Natural killer cell (primary cell): Measurements from ENCODE around the gene CHSY3. TPM values are rescaled to one million over a fixed set of nuclear protein-coding genes. Genes with fewer than 3 reads are reported as not detected.

Experiments used
- ATAC-seq, 3 donors: fragments of 150-1000 bp in 2 of 3; fragments of 200-7000 bp in 1 of 3; cut with Tn5 transposase; 1 replicate in 1 of 3; 2 replicates in 2 of 3; pipeline ENCODE4 v1.10.0; 2021; ENCODE audit warnings: mild to moderate bottlenecking in 2 of 3, moderate library complexity in 2 of 3
- DNase-seq, 2 donors: peaks; one replicate each; pipeline versions ENCODE4 v3.0.0 to v3.0.0-alpha.2; 2013 to 2021; ENCODE audit warnings: mixed read lengths in 1 of 2
- H3K27ac ChIP-seq: one replicate; pipeline ENCODE4 v1.5.1; 2013; ENCODE audit warnings: mild to moderate bottlenecking, low read length
- H3K27me3 ChIP-seq: one replicate; pipeline ENCODE4 v1.6.1; 2013; ENCODE audit warnings: low read length; ENCODE audit not compliant: control insufficient read depth, insufficient read depth
- H3K36me3 ChIP-seq: one replicate; pipeline ENCODE4 v1.6.1; 2013; ENCODE audit warnings: low read length; ENCODE audit not compliant: control insufficient read depth, insufficient read depth
- H3K4me1 ChIP-seq: one replicate; pipeline ENCODE4 v1.6.1; 2013; ENCODE audit warnings: low read length; ENCODE audit not compliant: control insufficient read depth, insufficient read depth
- H3K4me3 ChIP-seq: one replicate; pipeline ENCODE4 v1.5.1; 2013; ENCODE audit warnings: low read length
- H3K9me3 ChIP-seq: one replicate; pipeline ENCODE4 v1.6.1; 2013; ENCODE audit warnings: low read length; ENCODE audit not compliant: control insufficient read depth, insufficient read depth
- H3K27ac Mint-ChIP-seq, 2 donors: one replicate each; pipeline ENCODE4 v1.8.0; 2022; ENCODE audit warnings: mild to moderate bottlenecking in 2 of 2, mixed read lengths in 2 of 2, moderate library complexity in 1 of 2
- H3K27me3 Mint-ChIP-seq, 2 donors: one replicate each; pipeline ENCODE4 v1.8.0; 2022; ENCODE audit warnings: low read depth in 2 of 2, mixed read lengths in 2 of 2
- H3K36me3 Mint-ChIP-seq: one replicate; pipeline ENCODE4 v1.8.0; 2022; ENCODE audit warnings: mixed read lengths
- H3K4me1 Mint-ChIP-seq, 2 donors: one replicate each; pipeline ENCODE4 v1.8.0; 2022; ENCODE audit warnings: mixed read lengths in 2 of 2
- H3K4me3 Mint-ChIP-seq: one replicate; pipeline ENCODE4 v1.8.0; 2022; ENCODE audit warnings: mild to moderate bottlenecking, moderate library complexity, mixed read lengths
- H3K9me3 Mint-ChIP-seq, 2 donors: one replicate each; pipeline ENCODE4 v1.8.0; 2022; ENCODE audit warnings: mixed read lengths in 2 of 2
- CTCF ChIP-seq: fragments of 200-600 bp; IDR thresholded peaks from one replicate; pipeline ENCODE4 v1.8.0; 2022; ENCODE audit warnings: antibody characterized with exemption
- WGBS: methylation state at CpG from one replicate; pipeline ENCODE4 v1.1.7; 2013; ENCODE audit warnings: missing lambda C conversion rate; ENCODE audit not compliant: insufficient coverage; 5-methylcytosine and 5-hydroxymethylcytosine counted together
- intact Hi-C: fragments of 100-400 bp; cut with micrococcal nuclease; formaldehyde crosslinking; loops from one replicate; pipeline ENCODE4 v1.14.2; 2022
- total RNA-seq, 4 donors: library from RNA; stranded (reverse); fragments of 120-200 nt in 1 of 4; gene quantifications; one replicate each; pipeline versions ENCODE4 v1.2.3 to v1.2.4, GENCODE V29; 2013 to 2022

Gene CHSY3
- total RNA-seq, 3 donors from 2014 or later (not counting 1 experiment from before 2014, with no cell fraction given), result 0.18 to 2.3 (median 2.3) TPM

DNA sequence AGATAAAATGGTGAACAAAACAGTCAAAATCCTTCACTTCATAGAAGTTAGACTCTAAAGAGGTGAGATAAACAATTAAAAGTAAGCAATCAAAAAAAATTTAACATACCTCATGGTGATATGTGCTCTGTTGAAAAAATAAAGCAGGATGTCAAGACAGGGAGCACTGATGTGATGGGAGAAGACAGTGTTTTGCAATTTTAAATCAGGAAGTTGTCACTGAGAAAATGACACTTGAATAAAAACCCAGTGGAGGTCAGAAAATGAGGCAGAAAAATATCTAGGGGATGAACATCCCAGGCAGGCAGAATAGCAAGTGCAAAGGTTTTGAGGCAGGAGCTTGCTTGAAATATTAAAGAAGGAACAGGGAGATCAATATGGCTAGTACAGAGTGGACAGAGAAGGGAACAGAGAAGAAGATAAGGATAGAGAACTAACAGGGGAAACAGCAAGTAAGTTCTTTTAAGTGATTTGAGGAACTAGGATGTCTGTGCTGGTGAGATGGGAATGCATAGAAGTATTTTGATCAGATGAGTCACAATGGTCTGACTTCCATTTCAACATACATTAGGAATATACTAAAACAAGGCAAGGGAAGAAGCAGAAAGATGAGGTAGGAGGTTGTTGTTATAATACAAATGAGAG is 130.4 kb downstream of the CHSY3 start:
- no peak overlapping the region for H3K4me3 Mint-ChIP-seq
- Histone ChIP-seq H3K9me3 (no peaks in the 10 kb centered on the region), H3K36me3 (no peaks in the 10 kb centered on the region), H3K27ac (no peak overlapping the region), H3K4me3 (no peak overlapping the region), H3K4me1 (no peaks in the 10 kb centered on the region), H3K27me3 (no peaks in the 10 kb centered on the region)
- no peaks in the 10 kb centered on the region for H3K27me3 Mint-ChIP-seq
- intact Hi-C loops, result no loop called here
- peaks cover 6% of the 10 kb centered on the region in 2 donors for H3K9me3 Mint-ChIP-seq
- ATAC-seq, result no peak
- no peaks in the 10 kb centered on the region for H3K36me3 Mint-ChIP-seq
- no peak for TF ChIP-seq CTCF
- H3K4me1 Mint-ChIP-seq, result no peaks in the 10 kb centered on the region
- no peak overlapping the region for H3K27ac Mint-ChIP-seq
- no peak for DNase-seq

- no peak for ATAC-seq
- Mint-ChIP-seq H3K36me3 (no peaks in the 10 kb centered on the region), H3K4me1 (no peaks in the 10 kb centered on the region)
These were observed 131.1 kb downstream of the CHSY3 start for GRCh38 chr5:130035388-130035787.

GRCh38 chr5:130037905-130038304 is 133.6 kb downstream of the CHSY3 start:
- DNase-seq, result no peak
- intact Hi-C loops, result no loop called here
- no peaks in the 10 kb centered on the region for H3K27me3 ChIP-seq
- Mint-ChIP-seq H3K4me1 (no peaks in the 10 kb centered on the region), H3K36me3 (no peaks in the 10 kb centered on the region), H3K9me3 (peaks cover 6% of the 10 kb centered on the region in 2 donors), H3K4me3 (no peak overlapping the region), H3K27me3 (no peaks in the 10 kb centered on the region), H3K27ac (no peak overlapping the region)
- TF ChIP-seq CTCF, result no peak
- no peaks in the 10 kb centered on the region for H3K9me3 ChIP-seq
- H3K4me3 ChIP-seq, result no peak overlapping the region
- no peak for ATAC-seq
- no peaks in the 10 kb centered on the region for H3K36me3 ChIP-seq
- no peaks in the 10 kb centered on the region for H3K4me1 ChIP-seq
- no peak overlapping the region for H3K27ac ChIP-seq

More at GRCh38 chr5:130035388-130035787, 131.1 kb downstream of the CHSY3 start:
- intact Hi-C loops, result no loop called here
- Histone ChIP-seq H3K4me1 (no peaks in the 10 kb centered on the region), H3K36me3 (no peaks in the 10 kb centered on the region), H3K9me3 (no peaks in the 10 kb centered on the region), H3K27me3 (no peaks in the 10 kb centered on the region), H3K27ac (no peak overlapping the region), H3K4me3 (no peak overlapping the region)
- H3K27me3 Mint-ChIP-seq, result no peaks in the 10 kb centered on the region
- H3K4me3 Mint-ChIP-seq, result no peak overlapping the region
- TF ChIP-seq CTCF, result no peak
- no peak for DNase-seq
- peaks cover 6% of the 10 kb centered on the region in 2 donors for H3K9me3 Mint-ChIP-seq
- WGBS, result 70% methylated on average over 1 of the region's 1 CpG
- no peak overlapping the region for H3K27ac Mint-ChIP-seq

GRCh38 chr5:130043834-130044233 is 139.6 kb downstream of the CHSY3 start:
- no peaks in the 10 kb centered on the region for H3K27me3 ChIP-seq
- no peak overlapping the region for H3K27ac ChIP-seq
- ATAC-seq (no peak), DNase-seq (no peak)
- no peaks in the 10 kb centered on the region for H3K27me3 Mint-ChIP-seq
- 89% methylated on average over 1 of the region's 1 CpG for WGBS
- H3K9me3 Mint-ChIP-seq, result peaks cover 9 to 12% of the 10 kb centered on the region in 2 donors
- H3K36me3 ChIP-seq, result no peaks in the 10 kb centered on the region
- intact Hi-C loops, result no loop called here
- no peaks in the 10 kb centered on the region for H3K4me1 ChIP-seq
- H3K27ac Mint-ChIP-seq, result no peak overlapping the region
- H3K9me3 ChIP-seq, result no peaks in the 10 kb centered on the region
- no peaks in the 10 kb centered on the region for H3K36me3 Mint-ChIP-seq
- H3K4me3 Mint-ChIP-seq, result no peak overlapping the region
- no peaks in the 10 kb centered on the region for H3K4me1 Mint-ChIP-seq
- H3K4me3 ChIP-seq, result no peak overlapping the region
- no peak for TF ChIP-seq CTCF
